Measurements from ENCODE around the gene DCXR.

DNA sequence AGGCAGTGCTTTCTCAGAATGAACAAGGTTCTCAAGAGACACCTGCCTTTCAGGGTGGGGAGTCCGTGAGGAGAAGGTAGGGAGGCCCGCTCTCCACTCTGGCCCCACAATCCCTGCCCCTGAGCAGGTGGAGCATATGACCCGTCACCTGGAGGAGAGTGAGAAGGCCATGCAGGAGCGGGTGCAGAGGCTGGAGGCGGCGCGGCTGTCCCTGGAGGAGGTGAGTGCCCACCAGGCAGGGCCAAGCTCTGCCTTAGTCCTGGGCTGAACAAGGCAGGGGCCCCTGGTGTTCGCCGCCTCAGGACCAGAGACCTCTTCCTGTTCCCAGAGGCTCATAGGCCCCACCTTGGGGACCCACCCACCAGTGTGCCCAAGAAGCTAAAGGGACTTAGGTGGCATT lies 8.5 kb downstream of the DCXR start:
- no peak for TF ChIP-seq CTCF (IDR thresholded peaks at IDR 0.05)
- TF ChIP-seq EZH2 (IDR thresholded peaks at IDR 0.05; ENCODE audit: borderline replicate concordance, insufficient read depth, low read depth, low read length, poor library complexity, severe bottlenecking) = no peak

Data from B cell (primary cell).